Mucosa of descending colon (tissue), 3 donors: ENCODE results near the gene CDH26. TPM values are rescaled to one million over a fixed set of nuclear protein-coding genes. Genes with fewer than 3 reads are reported as not detected.

ENCODE experiments used
- ATAC-seq: fragments of 200-7000 bp; cut with Tn5 transposase; one replicate; pipeline ENCODE4 v1.9.1; 2020; ENCODE audit warnings: mild to moderate bottlenecking, moderate library complexity
- DNase-seq, 3 donors: peaks; one replicate each; pipeline ENCODE4 v3.0.0-alpha.2; 2020
- H3K36me3 ChIP-seq: fragments of 200-600 bp; one replicate; pipeline ENCODE4 v1.8.0; 2021; ENCODE audit warnings: low read depth, mild to moderate bottlenecking
- H3K4me1 ChIP-seq: fragments of 200-600 bp; one replicate; pipeline ENCODE4 v1.8.0; 2021; ENCODE audit warnings: low read depth, mild to moderate bottlenecking
- H3K4me3 ChIP-seq: fragments of 200-600 bp; one replicate; pipeline ENCODE4 v1.8.0; 2021; ENCODE audit warnings: mild to moderate bottlenecking
- H3K9me3 ChIP-seq: fragments of 200-600 bp; one replicate; pipeline ENCODE4 v1.8.0; 2021; ENCODE audit warnings: mild to moderate bottlenecking
- intact Hi-C, 2 donors: fragments of 100-400 bp; cut with DNase I in 1 of 2; cut with micrococcal nuclease in 1 of 2; formaldehyde crosslinking; loops; one replicate each; pipeline versions ENCODE4 v1.11.0 to v1.11.1; 2022; cut with DNase I, micrococcal nuclease
- total RNA-seq, 3 donors: library from RNA; stranded (reverse); fragmentation: NEBNext Ultra II Directional in 2 of 3; extraction: Animal tissue kit (Norgen Biotek cat#: 25700) in 2 of 3; gene quantifications; one replicate each; pipeline versions ENCODE4 v1.2.1 to v1.2.4, GENCODE V29; 2021 to 2023
- TF ChIP-seq, protein P1 (sequence below): fragments of 200-600 bp; IDR thresholded peaks from one replicate; pipeline ENCODE4 v1.8.0; 2022; ENCODE audit warnings: antibody characterized with exemption, mild to moderate bottlenecking
- donor health status: DM: no; HTN: no; CAD: no; lungs with moderate emphysema.
- donor health status: DM: no; HTN: no; CAD: no.
- donor health status: DM: no; HTN: yes; CAD: no.

CDH26 gene
- total RNA-seq, 3 donors from 2014 or later, result 0.48 to 2.2 (median 1.4) TPM

DNA sequence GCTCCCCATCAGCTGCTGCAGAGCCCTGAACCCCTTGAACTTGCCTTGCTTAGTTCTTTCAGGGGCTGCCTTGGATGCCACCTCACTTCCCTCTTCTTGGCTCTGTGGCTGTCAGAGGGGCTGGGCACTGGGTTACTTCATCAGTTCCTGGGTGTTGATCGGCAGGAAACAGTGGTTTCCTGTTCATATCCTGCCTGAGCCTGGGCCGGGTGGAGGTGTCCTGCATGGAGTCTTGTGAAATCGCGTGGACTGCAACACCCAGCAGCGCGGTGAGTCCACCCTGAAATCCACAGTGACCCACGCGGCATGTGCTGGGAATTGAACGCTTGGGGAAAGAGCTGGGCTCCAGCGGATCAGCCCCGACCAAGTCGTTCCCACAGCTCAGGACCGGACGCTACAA lies 97.5 kb downstream of the CDH26 start:
- ATAC-seq (peak; percentile 51), DNase-seq (peak in 2 of 3 donors; percentile 20 to 65)
- Histone ChIP-seq H3K9me3 (no peaks in the 10 kb centered on the region), H3K4me1 (no peaks in the 10 kb centered on the region), H3K4me3 (no peak overlapping the region), H3K36me3 (no peaks in the 10 kb centered on the region)
- intact Hi-C loops, result no loop called here
- TF ChIP-seq, protein P1, sequence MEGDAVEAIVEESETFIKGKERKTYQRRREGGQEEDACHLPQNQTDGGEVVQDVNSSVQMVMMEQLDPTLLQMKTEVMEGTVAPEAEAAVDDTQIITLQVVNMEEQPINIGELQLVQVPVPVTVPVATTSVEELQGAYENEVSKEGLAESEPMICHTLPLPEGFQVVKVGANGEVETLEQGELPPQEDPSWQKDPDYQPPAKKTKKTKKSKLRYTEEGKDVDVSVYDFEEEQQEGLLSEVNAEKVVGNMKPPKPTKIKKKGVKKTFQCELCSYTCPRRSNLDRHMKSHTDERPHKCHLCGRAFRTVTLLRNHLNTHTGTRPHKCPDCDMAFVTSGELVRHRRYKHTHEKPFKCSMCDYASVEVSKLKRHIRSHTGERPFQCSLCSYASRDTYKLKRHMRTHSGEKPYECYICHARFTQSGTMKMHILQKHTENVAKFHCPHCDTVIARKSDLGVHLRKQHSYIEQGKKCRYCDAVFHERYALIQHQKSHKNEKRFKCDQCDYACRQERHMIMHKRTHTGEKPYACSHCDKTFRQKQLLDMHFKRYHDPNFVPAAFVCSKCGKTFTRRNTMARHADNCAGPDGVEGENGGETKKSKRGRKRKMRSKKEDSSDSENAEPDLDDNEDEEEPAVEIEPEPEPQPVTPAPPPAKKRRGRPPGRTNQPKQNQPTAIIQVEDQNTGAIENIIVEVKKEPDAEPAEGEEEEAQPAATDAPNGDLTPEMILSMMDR, result no peak

DNA sequence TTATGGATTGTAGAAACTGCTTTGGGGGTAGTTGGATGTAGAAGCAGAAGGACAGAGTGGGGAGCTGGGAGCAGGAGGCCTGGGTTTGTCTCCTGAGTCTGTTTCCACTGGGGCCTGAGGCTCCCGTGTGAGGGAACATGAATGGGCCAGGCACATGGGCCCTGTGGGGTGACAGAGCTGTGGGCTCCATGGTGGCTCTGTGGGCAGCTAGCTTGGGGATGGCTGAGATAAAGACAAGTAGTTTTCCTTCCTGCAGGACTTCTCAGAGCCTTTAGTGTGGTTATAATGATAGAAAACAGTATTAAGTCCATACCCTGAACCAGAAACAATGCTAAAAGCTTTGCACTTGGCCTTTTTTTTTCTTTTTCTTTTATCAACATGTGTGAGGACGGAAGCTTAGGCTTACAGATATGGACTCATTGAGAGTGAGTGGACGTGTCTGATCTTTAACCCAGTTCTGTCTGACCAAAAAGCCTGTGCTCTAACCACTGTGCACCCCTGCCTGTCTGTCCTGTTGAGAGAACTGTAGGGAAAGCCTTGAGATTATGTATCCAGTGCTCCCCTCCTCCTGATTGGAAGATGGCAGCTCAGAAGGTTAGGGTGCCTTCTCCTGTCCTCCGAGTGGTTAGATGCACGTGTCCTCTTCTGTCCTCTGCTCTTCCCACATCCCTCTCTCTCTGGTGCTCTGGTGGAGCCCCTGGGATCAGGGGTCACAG lies 98.3 kb downstream of the CDH26 start:
- ATAC-seq (no peak), DNase-seq (no peak)
- TF ChIP-seq, protein P1, result no peak
- intact Hi-C loops, result no loop called here
- Histone ChIP-seq H3K9me3 (no peaks in the 10 kb centered on the region), H3K4me3 (no peak overlapping the region), H3K36me3 (no peaks in the 10 kb centered on the region), H3K4me1 (no peaks in the 10 kb centered on the region)

DNA sequence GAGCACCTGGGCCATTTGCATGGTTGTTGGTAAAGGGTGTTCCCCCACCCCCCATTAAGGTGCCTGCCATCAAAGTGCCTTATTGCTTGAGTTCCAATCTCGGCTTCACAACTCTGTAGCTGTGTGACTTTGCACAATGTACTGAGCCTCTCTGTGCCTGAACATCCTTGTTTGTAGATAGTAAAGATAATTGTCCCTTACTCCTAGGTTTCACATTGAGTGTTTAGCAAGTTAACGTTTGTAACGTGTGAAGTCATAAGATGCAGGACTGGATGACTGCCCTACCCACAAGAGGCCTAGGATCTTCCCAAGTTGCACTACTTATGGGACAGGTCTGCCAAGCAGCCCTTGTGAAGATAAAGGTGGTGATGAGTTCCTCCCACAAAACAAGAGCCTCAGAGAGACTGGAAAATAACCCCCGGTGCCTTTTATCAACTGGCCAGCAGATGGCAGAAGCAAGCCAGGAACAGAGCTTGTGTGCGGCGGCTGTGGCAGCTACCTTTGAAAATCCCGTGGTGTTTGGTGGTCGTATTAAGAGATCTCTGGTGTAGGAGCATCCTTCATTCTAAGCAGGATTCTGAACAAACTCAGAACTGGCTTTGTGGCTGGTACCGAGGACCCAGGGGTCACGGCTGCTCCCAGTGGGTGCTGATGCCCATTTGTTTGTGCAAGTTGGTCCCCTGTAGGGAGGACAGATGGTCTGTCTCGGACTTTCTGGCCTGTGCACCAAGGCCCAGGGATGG lies 99.1 kb downstream of the CDH26 start:
- ATAC-seq (peak; percentile 55), DNase-seq (peak in 2 of 3 donors; percentile 42 to 61)
- H3K4me3 ChIP-seq, result no peak overlapping the region
- TF ChIP-seq, protein P1, result peak; percentile 50
- H3K9me3 ChIP-seq, result no peaks in the 10 kb centered on the region
- H3K4me1 ChIP-seq, result no peaks in the 10 kb centered on the region
- H3K36me3 ChIP-seq, result no peaks in the 10 kb centered on the region
- intact Hi-C loops, result no loop called here

DNA sequence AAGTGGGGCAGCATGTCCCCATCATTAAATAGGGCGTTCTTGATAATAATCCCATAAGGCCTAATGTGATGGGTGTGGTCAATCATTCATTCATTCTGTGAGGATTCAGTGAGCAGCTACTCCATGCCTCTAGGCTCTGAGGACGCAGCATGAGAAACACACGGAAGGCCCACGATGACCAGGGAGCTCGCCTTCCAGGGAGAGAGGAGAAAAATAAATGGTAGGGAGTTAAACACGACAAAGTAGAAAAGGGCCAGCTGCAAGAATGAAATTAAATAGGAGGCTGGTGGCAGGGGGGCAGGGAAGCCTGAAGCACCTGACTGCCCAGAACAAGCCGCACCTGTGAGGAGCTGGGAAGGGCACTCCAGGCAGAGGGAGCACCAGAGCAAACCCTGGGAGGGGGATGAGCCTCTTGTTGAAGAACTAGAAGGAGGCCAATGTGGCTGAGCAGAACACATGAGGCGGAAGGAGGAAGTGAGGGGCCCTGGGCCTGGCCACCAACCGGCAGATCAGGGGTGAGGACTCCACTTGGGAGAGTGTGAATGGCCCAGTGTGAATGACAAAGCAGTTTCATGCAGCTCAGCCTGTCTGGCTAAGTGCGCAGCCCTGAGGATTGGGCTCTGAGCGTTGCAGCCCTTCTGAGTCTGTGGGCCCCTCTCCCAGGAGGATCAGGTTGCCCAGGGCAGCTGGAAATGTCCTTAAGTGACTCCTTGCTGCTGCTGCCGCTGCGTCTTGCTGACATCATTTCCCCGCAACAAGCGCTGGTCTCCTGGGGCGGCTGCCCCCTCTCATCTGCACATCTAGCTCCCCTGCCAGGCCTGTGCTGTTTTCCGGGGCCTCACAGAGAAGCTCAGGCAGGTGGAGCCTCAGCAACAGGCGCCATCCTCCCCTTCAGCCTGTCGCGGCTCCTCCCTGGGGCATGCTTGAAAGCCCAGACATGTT lies 99.9 kb downstream of the CDH26 start:
- H3K4me3 ChIP-seq, result no peak overlapping the region
- H3K9me3 ChIP-seq, result no peaks in the 10 kb centered on the region
- peak; percentile 45 for ATAC-seq
- no peaks in the 10 kb centered on the region for H3K4me1 ChIP-seq
- no peaks in the 10 kb centered on the region for H3K36me3 ChIP-seq
- DNase-seq, result peak in 2 of 3 donors; percentile 8 to 34
- intact Hi-C loops, result no loop called here
- TF ChIP-seq, protein P1, result no peak

DNA sequence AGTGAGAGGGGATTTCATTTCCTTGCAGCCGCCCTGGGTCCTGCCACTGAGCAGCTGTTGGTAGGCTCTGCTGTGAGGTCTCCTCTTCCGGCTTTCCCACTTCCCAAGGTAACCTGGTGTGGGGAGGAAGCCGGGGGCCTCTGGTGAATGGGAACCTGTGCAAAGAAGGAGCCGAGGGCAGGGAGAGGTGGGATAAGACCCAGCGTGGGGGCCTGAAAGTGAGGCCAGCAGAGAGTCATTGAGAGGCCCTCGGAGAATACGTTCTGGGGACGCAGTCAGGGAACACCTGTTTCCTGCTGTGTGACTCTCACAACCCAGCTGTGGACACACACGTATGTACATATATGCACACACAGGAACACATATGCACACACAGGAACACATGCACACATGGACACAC lies 100.7 kb downstream of the CDH26 start:
- ATAC-seq, result no peak
- intact Hi-C loops, result no loop called here
- no peak for DNase-seq
- TF ChIP-seq, protein P1, result no peak
- Histone ChIP-seq H3K36me3 (no peaks in the 10 kb centered on the region), H3K4me1 (no peaks in the 10 kb centered on the region), H3K4me3 (no peak overlapping the region), H3K9me3 (no peaks in the 10 kb centered on the region)
